Subcutaneous abdominal adipose tissue (tissue), 5 donors: ENCODE results near the gene APBA1.

Experiments used
- H3K27ac ChIP-seq: one replicate; pipeline ENCODE4 v1.7.0; 2013; ENCODE audit warnings: low read depth, mild to moderate bottlenecking, inconsistent platforms, low read length, moderate library complexity
- H3K27me3 ChIP-seq, 5 donors: one replicate each; pipeline ENCODE4 v1.7.0; 2013; ENCODE audit warnings: low read length in 5 of 5, inconsistent platforms in 1 of 5; ENCODE audit not compliant: control insufficient read depth in 5 of 5, insufficient read depth in 4 of 5
- H3K36me3 ChIP-seq, 5 donors: one replicate each; pipeline ENCODE4 v1.7.0; 2013; ENCODE audit warnings: low read length in 5 of 5; ENCODE audit not compliant: control insufficient read depth in 5 of 5, insufficient read depth in 5 of 5
- H3K4me1 ChIP-seq, 5 donors: one replicate each; pipeline ENCODE4 v1.7.0; 2013; ENCODE audit warnings: low read length in 5 of 5, mild to moderate bottlenecking in 3 of 5, moderate library complexity in 1 of 5; ENCODE audit not compliant: control insufficient read depth in 5 of 5, insufficient read depth in 5 of 5
- H3K4me3 ChIP-seq, 5 donors: one replicate each; pipeline ENCODE4 v1.7.0; 2013; ENCODE audit warnings: low read length in 5 of 5, low read depth in 1 of 5
- H3K9ac ChIP-seq, 5 donors: one replicate each; pipeline ENCODE4 v1.7.0; 2013; ENCODE audit warnings: low read length in 5 of 5, mild to moderate bottlenecking in 4 of 5, moderate library complexity in 3 of 5
- H3K9me3 ChIP-seq, 5 donors: one replicate each; pipeline ENCODE4 v1.7.0; 2013; ENCODE audit warnings: low read length in 5 of 5; ENCODE audit not compliant: control insufficient read depth in 5 of 5
- donor health status: healthy.
- donor health status: healthy.
- donor health status: healthy.
- donor health status: healthy.
- donor health status: healthy.

Gene APBA1

DNA sequence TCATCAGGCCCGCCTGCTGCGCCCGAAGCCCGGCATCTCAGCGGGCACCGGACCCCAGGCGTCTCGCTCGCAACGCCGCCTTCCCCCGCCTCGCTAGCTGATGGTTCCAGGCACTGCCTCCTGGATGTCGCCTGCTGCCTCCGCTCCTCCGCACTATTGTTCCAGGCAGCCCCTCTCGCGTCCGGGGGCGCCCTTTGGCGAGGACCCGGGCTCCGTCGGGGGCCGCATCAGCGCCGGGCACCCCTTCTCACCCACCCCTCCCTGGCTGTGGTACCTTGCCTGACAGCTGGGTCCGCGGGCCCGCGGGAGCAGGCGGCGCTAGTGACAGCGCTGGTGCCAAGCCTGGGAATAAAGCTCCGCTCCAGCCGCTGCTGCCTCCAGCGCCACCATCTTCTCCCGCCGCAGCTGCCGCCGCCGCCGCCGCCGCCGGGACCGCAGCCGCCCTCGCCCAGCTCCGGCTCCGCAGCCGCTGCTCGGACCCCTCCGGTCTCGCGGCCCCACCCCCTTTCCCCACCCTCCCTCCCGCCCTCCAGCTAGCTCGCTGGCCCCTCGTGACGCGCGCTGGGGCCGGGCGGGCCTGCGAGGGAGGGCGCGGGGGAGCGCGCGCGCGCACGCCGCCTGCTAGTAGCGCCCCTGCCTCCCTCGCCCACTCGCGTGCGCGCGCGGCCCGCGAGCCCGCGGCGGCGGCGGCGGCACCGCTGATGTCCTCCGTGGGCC is at the start of gene APBA1:
Gene APBA1, minus strand, starts transcription at position 493 of the 717 bp plus-strand sequence.
- Histone ChIP-seq H3K9ac (peak within 1 kb of the TSS in 4 of 5 donors; percentile 69 to 80 (median 74)), H3K27me3 (no peaks in the 10 kb centered on the region), H3K9me3 (no peaks in the 10 kb centered on the region), H3K27ac (peak within 1 kb of the TSS; percentile 26), H3K4me3 (peak within 1 kb of the TSS; percentile 75 to 97 (median 91)), H3K4me1 (peaks cover 2 to 33% (median 20%) of the 10 kb centered on the region in 5 donors), H3K36me3 (no peaks in the 10 kb centered on the region)

DNA sequence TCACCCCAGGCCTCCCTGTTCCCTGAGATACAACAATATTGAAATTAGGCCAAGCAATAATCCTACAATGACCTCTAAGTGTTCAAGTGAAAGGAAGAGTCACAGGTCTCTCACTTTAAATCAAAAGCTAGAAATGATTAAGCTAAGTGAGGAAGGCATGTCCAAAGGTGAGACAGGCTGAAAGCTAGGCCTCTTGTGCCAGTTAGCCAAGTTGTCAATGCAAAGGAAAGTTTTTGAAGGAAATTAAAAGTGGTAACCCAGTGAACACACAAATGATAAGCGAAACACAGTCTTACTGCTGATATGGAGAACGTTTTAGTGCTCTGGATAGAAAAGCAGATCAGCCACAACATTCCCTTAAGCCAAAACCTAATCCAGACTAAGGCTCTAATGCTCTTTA is 47.8 kb upstream of the APBA1 start:
- no peaks in the 10 kb centered on the region for H3K27me3 ChIP-seq
- H3K9me3 ChIP-seq, result no peaks in the 10 kb centered on the region
- H3K4me1 ChIP-seq, result no peaks in the 10 kb centered on the region
- no peak overlapping the region for H3K4me3 ChIP-seq
- no peak overlapping the region for H3K9ac ChIP-seq
- H3K36me3 ChIP-seq, result peaks cover 32 to 67% (median 37%) of the 10 kb centered on the region in 5 donors
- H3K27ac ChIP-seq, result no peak overlapping the region

DNA sequence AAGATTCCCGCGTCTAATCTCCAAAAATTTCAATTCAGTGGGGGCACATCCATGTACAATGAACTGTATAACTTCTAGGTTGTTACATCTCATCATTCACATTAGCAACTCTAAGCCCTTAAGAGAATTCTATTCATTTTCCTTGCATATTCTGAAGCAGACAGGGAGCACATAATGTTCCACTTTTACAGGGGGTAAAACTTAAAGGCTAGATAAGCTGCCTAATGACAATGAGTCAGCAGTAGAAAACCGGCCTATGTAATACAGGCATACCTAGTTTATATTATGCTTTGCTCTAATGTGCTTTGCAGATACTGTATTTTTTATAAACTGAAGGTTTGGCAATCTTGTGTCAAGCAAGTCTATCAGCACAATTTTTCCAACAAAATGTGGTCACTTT is 47.2 kb upstream of the APBA1 start:
- Histone ChIP-seq H3K4me1 (no peaks in the 10 kb centered on the region), H3K4me3 (no peak overlapping the region), H3K36me3 (peaks cover 31 to 64% (median 35%) of the 10 kb centered on the region in 5 donors)

DNA sequence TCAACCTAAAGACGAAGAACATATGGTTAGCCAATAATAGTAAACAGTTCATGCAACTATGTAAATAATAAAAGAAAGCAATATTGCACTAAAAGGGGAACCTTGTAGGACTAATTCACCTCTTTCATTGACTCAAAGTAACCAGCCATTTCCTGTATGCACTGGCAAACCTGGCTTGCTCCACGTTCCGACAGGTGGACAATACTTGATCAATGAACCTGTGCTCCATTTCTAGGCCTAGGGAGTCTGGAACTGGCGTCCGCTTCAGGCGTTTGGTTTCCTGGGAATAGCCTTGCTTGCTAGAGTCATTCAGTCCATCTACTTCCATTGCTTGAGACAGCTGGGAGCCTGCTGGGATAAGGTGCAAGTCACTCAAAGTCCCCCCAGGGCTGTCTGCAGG is 46.0 kb upstream of the APBA1 start:
- peaks cover 28 to 57% (median 32%) of the 10 kb centered on the region in 5 donors for H3K36me3 ChIP-seq
- no peak overlapping the region for H3K27ac ChIP-seq
- no peaks in the 10 kb centered on the region for H3K27me3 ChIP-seq
- H3K4me3 ChIP-seq, result no peak overlapping the region
- H3K9ac ChIP-seq, result no peak overlapping the region
- H3K9me3 ChIP-seq, result no peaks in the 10 kb centered on the region
- H3K4me1 ChIP-seq, result no peaks in the 10 kb centered on the region

More for the DNA sequence above, 47.2 kb upstream of the APBA1 start:
- no peaks in the 10 kb centered on the region for H3K9me3 ChIP-seq
- H3K27me3 ChIP-seq, result no peaks in the 10 kb centered on the region
- no peak overlapping the region for H3K9ac ChIP-seq
- no peak overlapping the region for H3K27ac ChIP-seq

DNA sequence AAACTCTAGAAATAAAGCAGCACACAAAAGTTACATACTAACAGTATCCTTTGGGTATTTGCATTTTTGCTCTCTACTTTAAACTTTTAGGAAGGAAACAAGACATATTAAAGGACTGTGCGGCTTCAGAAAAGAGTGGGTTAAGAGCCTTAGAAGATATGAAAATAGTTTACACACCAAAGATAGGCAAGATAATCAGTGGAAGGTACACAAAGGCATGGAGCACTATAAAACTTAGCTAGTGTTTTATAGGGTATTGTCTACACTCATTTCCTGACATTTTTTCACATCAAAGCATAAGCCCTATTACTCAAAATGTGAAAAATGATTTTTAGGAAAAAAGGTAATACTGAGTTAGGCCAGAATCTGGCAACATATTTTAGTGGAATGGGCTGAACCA is 43.7 kb upstream of the APBA1 start:
- no peaks in the 10 kb centered on the region for H3K9me3 ChIP-seq
- H3K9ac ChIP-seq, result no peak overlapping the region
- H3K27ac ChIP-seq, result no peak overlapping the region
- H3K4me1 ChIP-seq, result no peaks in the 10 kb centered on the region
- no peak overlapping the region for H3K4me3 ChIP-seq
- peaks cover 21 to 50% (median 25%) of the 10 kb centered on the region in 5 donors for H3K36me3 ChIP-seq
- H3K27me3 ChIP-seq, result no peaks in the 10 kb centered on the region

DNA sequence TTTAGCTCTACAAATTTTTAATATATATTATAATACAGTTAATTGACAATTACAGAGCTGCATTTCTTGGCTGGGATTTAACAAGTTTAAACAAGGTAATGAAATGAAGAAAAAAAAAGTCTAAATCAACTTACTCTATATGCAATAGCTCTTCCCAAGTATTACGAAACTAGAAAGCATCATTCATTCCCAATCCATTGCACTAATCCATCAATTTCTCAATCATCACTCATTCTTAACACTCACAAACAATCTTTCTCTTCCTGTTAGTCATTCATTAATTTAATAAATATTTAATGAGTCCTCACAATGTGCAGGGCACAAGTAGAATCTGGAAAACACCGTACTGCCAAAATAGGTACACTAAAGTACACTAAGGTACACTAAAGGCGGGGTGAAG is 42.9 kb upstream of the APBA1 start:
- Histone ChIP-seq H3K9me3 (no peaks in the 10 kb centered on the region), H3K4me3 (no peak overlapping the region), H3K9ac (no peak overlapping the region), H3K27me3 (no peaks in the 10 kb centered on the region), H3K36me3 (peaks cover 18 to 46% (median 25%) of the 10 kb centered on the region in 5 donors), H3K27ac (no peak overlapping the region), H3K4me1 (no peaks in the 10 kb centered on the region)

DNA sequence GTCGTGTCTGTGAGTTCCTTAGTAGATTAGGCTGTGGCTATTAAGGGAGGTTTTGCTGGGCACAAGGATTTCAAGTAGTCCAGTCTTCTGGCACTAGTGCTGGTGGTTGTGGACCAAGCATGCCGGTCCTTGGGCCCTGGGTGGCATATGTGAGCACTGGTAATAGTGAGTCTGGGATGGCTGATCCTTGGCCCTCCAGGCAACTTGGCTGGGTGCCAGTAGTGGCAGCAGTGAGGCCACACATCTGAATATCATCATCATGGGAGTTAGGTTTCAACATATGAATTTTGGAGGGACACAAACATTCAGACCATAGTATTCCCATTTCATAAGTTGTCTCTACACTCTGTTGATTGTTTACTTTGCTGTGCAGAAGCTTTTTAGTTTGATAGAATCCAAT is 25.3 kb upstream of the APBA1 start:
- no peaks in the 10 kb centered on the region for H3K27me3 ChIP-seq
- H3K9ac ChIP-seq, result no peak overlapping the region
- no peaks in the 10 kb centered on the region for H3K4me1 ChIP-seq
- H3K4me3 ChIP-seq, result no peak overlapping the region
- peaks cover 11 to 38% (median 22%) of the 10 kb centered on the region in 5 donors for H3K9me3 ChIP-seq
- H3K36me3 ChIP-seq, result no peaks in the 10 kb centered on the region
- no peak overlapping the region for H3K27ac ChIP-seq

DNA sequence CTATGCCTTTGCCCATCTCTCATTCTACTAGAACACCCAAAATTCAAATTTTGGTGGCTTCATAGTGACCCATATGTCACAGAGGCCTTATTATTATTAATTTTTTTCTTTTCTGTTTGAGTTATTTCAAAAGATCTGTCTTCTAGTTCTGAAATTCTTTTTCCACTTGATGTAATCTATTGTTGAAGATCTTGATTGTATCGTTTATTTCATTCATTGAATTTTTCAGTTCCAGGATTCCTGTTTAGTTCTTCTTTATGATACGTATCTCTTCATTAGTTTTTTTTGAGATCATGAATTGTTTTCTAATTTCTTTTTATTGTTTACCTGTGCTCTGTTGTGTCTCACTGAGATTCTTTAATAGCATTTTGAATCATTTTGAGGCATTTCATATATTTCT is 24.6 kb upstream of the APBA1 start:
- Histone ChIP-seq H3K36me3 (no peaks in the 10 kb centered on the region), H3K27me3 (no peaks in the 10 kb centered on the region), H3K9ac (no peak overlapping the region), H3K4me1 (no peaks in the 10 kb centered on the region), H3K9me3 (peaks cover 11 to 32% (median 17%) of the 10 kb centered on the region in 5 donors), H3K4me3 (no peak overlapping the region), H3K27ac (no peak overlapping the region)

DNA sequence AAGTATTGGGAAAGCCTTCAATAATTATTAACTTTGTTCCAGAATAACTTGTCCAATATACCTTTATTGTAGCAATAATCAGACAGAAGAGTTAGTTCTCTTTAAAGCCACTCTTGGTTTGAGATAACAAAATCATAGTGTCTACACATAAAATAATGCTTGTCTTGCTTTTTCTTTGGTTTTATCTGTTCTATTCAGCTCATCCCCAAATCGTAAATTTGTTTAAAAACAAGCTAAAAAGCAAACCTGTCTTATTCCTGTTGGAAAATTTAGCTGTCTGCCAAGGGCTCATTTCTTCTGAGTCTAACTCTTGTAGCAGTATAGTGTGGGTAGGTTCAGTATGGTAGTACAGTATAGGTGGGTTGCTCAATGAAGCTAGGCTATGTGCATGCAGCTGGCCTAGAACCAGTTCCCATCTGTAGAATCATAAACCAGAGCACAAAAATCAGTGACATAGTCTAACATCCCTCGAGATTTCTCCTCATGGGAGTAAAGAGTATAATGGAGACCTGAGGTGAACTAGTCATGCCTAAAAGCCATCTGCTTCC is 17.9 kb upstream of the APBA1 start:
- H3K4me1 ChIP-seq, result no peaks in the 10 kb centered on the region
- H3K9ac ChIP-seq, result no peak overlapping the region
- H3K9me3 ChIP-seq, result peaks cover 0 to 8% (median 0%) of the 10 kb centered on the region in 5 donors
- no peak overlapping the region for H3K4me3 ChIP-seq
- H3K36me3 ChIP-seq, result no peaks in the 10 kb centered on the region
- no peaks in the 10 kb centered on the region for H3K27me3 ChIP-seq
- no peak overlapping the region for H3K27ac ChIP-seq

DNA sequence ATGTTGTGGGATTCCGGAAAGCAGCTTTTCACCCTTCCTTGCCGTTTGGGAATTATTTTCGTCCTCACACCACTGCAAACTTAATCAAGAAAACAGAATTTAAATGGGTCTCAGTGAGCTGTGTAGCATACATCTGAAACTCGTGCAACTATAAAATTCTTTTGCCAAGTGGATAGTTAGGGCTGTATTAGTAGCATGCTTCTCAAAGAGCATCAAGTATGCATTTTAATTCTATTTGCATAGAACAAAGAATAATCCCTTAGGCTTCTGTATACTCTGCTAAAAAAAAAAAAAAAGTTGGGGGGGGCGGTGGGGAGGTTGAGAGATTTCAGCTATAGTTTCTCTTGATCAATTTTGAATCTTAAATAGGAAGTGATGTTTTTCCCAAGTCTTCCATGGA is 11.8 kb upstream of the APBA1 start:
- H3K36me3 ChIP-seq, result no peaks in the 10 kb centered on the region
- H3K9me3 ChIP-seq, result no peaks in the 10 kb centered on the region
- H3K4me3 ChIP-seq, result no peak overlapping the region
- no peak overlapping the region for H3K27ac ChIP-seq
- H3K9ac ChIP-seq, result no peak overlapping the region
- no peaks in the 10 kb centered on the region for H3K4me1 ChIP-seq
- no peaks in the 10 kb centered on the region for H3K27me3 ChIP-seq
